Lung (tissue), 12 donors: ENCODE results near the gene HCFC2. TPM values are rescaled to one million over a fixed set of nuclear protein-coding genes. Genes with fewer than 3 reads are reported as not detected.
A peak's percentile ranks its signal among the peaks of the same experiment; 100 is the strongest.
"Not testable (repeated sequence)": the region's sequence is repeated elsewhere in the genome, so short reads cannot be mapped to it uniquely, and the experiment has no call there.

Source experiments
- ATAC-seq: fragments of 200-7000 bp; cut with Tn5 transposase; one replicate; pipeline ENCODE4 v1.9.1; 2020; ENCODE audit warnings: moderate number of reproducible peaks; ENCODE audit not compliant: insufficient read depth, low FRiP score
- DNase-seq, 3 donors: peaks; one replicate each; pipeline ENCODE4 v3.0.0-alpha.2; 2013 to 2017
- H3K27ac ChIP-seq, 2 donors: one replicate each; pipeline ENCODE4 v1.5.1; 2013; ENCODE audit warnings: mild to moderate bottlenecking in 2 of 2, moderate library complexity in 2 of 2, control low read depth in 1 of 2, inconsistent platforms in 1 of 2, low read depth in 1 of 2, low read length in 1 of 2
- H3K27me3 ChIP-seq, 3 donors: one replicate each; pipeline ENCODE4 v1.5.1; 2013; ENCODE audit warnings: low read length in 2 of 3; ENCODE audit not compliant: control insufficient read depth in 3 of 3, insufficient read depth in 3 of 3
- H3K36me3 ChIP-seq, 4 donors: one replicate each; pipeline ENCODE4 v1.5.1; 2013; ENCODE audit warnings: low read length in 4 of 4, mild to moderate bottlenecking in 1 of 4, moderate library complexity in 1 of 4; ENCODE audit not compliant: control insufficient read depth in 4 of 4, insufficient read depth in 4 of 4
- H3K4me1 ChIP-seq, 5 donors: one replicate each; pipeline ENCODE4 v1.5.1; 2013; ENCODE audit warnings: low read length in 5 of 5, mild to moderate bottlenecking in 2 of 5, moderate library complexity in 1 of 5; ENCODE audit not compliant: control insufficient read depth in 5 of 5, insufficient read depth in 5 of 5
- H3K4me3 ChIP-seq: one replicate; pipeline ENCODE4 v1.5.1; 2013; ENCODE audit warnings: mild to moderate bottlenecking, control low read depth, moderate library complexity
- H3K9ac ChIP-seq, 2 donors: one replicate each; pipeline ENCODE4 v1.5.1; 2013; ENCODE audit warnings: low read length in 2 of 2, control low read depth in 1 of 2; ENCODE audit not compliant: insufficient read depth in 1 of 2
- H3K9me3 ChIP-seq, 4 donors: one replicate each; pipeline ENCODE4 v1.5.1; 2013; ENCODE audit warnings: low read length in 3 of 4, mild to moderate bottlenecking in 1 of 4, moderate library complexity in 1 of 4; ENCODE audit not compliant: control insufficient read depth in 4 of 4, insufficient read depth in 3 of 4
- WGBS, 2 donors: extraction: QIAGEN DNeasy Blood & Tissue Kit; methylation state at CpG; one replicate each; pipeline ENCODE4 v1.1.7; 2013; 5-methylcytosine and 5-hydroxymethylcytosine counted together
- polyA plus RNA-seq, 2 donors: library from polyadenylated mRNA; stranded (reverse); fragments of 200-250 nt; gene quantifications; one replicate each; pipeline ENCODE4 v1.2.1, GENCODE V29; 2013
- total RNA-seq, 2 donors: library from RNA; depleted of rRNA in 1 of 2; stranded (reverse); fragments of >200 nt in 1 of 2; gene quantifications; one replicate each; pipeline ENCODE4 v1.2.1, GENCODE V29; 2014 to 2021
- TF ChIP-seq, protein P1 (sequence below): IDR thresholded peaks from 2 replicates; pipeline ENCODE4 v1.5.1; 2012; ENCODE audit warnings: mild to moderate bottlenecking; ENCODE audit errors: control extremely low read depth, extremely low read depth
- donor health status: control.
- donor health status: control.
- donor health status: Bipolar disorder and iron deficiency.
- donor health status: healthy.
- donor health status: DM: yes; HTN: yes; CAD: no.

HCFC2 gene
- total and polyA plus RNA-seq, 4 donors: 5.8 to 30.5 (median 10.8) TPM

DNA sequence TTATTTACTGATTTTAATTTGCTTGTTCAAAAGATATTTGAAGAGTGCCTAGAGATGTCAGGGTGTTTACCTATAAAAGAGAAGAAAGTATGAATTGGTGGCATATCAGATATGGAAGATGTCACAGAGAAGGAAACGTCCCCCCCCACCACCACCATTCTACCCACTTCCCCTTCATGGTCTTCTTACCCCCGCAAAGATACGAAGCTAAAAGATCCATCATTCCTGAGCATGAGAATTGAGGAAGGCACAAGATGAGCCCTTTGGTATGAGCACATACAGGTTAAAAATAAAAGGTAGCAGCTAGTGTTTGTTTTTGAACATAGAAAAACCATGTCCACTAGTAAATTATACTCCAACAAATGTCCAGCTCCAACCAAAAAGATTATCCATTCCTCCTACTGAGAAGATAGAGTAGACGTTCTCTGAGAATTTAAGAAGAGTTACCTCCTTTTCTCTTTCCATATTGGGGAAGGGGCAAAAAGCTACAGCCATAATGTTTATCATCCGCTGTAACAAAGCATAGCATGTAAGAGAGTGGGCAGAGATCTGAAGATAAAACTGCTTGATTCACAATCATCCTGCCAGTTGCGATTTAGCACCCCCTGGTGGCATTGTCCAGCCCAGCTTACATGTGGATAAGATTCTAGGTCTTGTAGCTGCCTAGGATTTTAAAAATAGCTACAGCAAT lies 44.6 kb downstream of the HCFC2 start:
- WGBS, 2 donors: 29 to 32% methylated on average over 6 of the region's 6 CpGs
- Histone ChIP-seq H3K27ac (no peak overlapping the region), H3K4me3 (no peak overlapping the region), H3K9ac (no peak overlapping the region), H3K36me3 (peaks cover 0 to 5% (median 4%) of the 10 kb centered on the region in 4 donors), H3K4me1 (peaks cover 0 to 4% (median 0%) of the 10 kb centered on the region in 5 donors), H3K9me3 (no peaks in the 10 kb centered on the region), H3K27me3 (no peaks in the 10 kb centered on the region)
- DNase-seq (peak; percentile 85 to 91 (median 86)), ATAC-seq (peak; percentile 81)
- TF ChIP-seq, protein P1, sequence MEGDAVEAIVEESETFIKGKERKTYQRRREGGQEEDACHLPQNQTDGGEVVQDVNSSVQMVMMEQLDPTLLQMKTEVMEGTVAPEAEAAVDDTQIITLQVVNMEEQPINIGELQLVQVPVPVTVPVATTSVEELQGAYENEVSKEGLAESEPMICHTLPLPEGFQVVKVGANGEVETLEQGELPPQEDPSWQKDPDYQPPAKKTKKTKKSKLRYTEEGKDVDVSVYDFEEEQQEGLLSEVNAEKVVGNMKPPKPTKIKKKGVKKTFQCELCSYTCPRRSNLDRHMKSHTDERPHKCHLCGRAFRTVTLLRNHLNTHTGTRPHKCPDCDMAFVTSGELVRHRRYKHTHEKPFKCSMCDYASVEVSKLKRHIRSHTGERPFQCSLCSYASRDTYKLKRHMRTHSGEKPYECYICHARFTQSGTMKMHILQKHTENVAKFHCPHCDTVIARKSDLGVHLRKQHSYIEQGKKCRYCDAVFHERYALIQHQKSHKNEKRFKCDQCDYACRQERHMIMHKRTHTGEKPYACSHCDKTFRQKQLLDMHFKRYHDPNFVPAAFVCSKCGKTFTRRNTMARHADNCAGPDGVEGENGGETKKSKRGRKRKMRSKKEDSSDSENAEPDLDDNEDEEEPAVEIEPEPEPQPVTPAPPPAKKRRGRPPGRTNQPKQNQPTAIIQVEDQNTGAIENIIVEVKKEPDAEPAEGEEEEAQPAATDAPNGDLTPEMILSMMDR: peak; percentile 83

DNA sequence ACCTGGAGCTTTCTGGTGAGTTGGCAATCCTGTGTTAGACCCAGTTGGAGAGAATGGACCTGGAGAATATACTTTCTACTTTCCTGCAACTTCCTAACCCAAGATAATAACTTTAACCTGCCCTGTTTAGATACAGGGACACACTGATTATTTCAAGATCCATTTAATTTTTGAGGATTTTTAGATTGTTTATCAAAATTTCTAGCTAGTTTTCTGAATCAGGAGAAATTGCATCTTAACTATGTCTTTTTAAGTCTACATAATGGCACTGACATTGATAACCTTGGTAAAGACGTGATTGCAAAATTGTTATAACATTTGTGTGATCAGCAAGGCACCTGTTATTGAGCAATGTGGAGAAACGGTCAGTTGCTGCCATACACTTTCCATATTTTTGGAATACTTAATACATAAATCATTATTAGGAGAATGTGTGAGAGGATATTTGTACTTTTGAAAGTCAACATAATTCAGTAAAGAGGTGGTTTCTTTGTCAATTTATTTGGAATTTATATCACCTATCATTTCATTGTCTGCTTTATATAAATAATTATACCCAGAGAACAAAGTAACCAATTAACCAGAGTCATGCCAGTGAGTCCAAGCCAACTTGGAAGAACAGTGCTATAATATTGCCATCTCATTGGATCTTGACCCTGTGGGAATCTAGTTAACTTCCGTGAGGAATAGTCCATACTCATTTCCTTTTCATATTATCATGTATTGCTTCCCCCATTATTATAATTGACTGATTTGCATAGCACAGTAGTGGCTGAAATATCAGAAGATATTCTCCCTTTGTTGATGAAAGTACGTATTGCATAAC lies 45.3 kb downstream of the HCFC2 start:
- ATAC-seq: no peak
- H3K27ac ChIP-seq: no peak overlapping the region

DNA sequence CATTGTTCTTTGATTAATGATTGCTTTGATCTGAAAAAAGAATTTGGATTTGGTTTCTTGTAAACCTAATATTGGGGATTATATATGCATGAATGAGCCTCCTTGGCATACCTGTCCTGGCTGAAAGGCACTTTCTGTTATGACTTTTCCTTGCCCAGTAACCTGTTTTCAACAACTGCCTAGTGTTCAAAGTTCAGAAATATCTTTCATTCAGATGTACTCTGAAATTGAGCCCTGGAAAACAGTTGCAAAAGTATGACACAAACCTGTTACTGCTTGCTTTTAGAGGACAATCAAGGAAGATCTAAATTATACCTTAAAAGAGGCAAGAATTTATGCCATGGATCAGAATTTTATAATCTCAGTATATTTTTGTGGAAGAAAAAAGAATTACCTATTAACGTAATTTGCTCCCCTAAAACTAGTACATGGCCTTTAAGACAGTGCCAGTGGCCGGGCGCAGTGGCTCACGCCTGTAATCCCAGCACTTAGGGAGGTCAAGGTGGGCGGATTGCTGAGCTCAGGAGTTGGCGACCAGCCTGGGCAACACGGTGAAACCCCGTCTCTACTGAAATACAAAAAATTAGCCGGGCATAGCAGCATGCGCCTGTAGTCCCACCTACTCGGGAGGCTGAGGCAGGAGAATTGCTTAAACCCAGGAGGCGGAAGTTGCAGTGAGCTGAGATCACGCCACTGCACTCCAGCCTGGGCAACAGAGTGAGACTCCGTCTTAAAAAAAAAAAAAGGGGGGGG lies 50.7 kb downstream of the HCFC2 start:
- not testable (repeated sequence) for H3K27me3 ChIP-seq, H3K27ac ChIP-seq, H3K4me3 ChIP-seq, DNase-seq, H3K36me3 ChIP-seq, H3K9me3 ChIP-seq, H3K9ac ChIP-seq, H3K4me1 ChIP-seq, ATAC-seq
- WGBS, 2 donors: 92 to 93% methylated on average over 14 of the region's 14 CpGs

More for the DNA sequence above, 45.3 kb downstream of the HCFC2 start:
- Histone ChIP-seq H3K27me3 (no peaks in the 10 kb centered on the region), H3K4me1 (peaks cover 0 to 4% (median 0%) of the 10 kb centered on the region in 5 donors), H3K9ac (no peak overlapping the region), H3K36me3 (peaks cover 0 to 8% (median 4%) of the 10 kb centered on the region in 4 donors), H3K4me3 (no peak overlapping the region), H3K9me3 (no peaks in the 10 kb centered on the region)
- DNase-seq: no peak
- TF ChIP-seq, protein P1: no peak
- WGBS, 2 donors: 66 to 73% methylated on average over 4 of the region's 4 CpGs

DNA sequence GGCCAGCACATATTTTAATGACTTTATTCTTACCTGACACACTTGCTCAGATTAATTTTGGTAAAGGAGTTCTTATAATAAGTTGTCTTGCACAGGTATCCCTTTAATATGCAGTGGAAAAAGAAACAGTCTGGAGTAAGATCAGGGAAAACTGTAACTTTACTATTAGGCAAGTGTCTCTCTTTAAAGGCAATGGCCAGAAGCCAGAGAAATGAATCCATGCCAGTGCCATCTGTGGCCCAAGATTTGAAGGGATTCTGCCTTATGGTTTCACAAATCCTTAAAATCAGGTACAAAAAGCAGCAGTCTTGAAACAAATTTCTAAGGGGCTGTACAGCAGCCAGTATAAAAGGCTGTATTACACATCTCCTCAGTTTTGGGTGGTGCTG lies 51.2 kb downstream of the HCFC2 start:
- no peaks in the 10 kb centered on the region for H3K27me3 ChIP-seq
- no peaks in the 10 kb centered on the region for H3K4me1 ChIP-seq
- H3K4me3 ChIP-seq: no peak overlapping the region
- no peak overlapping the region for H3K9ac ChIP-seq
- H3K9me3 ChIP-seq: no peaks in the 10 kb centered on the region
- DNase-seq (no peak), ATAC-seq (no peak)
- H3K27ac ChIP-seq: no peak overlapping the region
- H3K36me3 ChIP-seq: peaks cover 0 to 4% (median 2%) of the 10 kb centered on the region in 4 donors
- TF ChIP-seq, protein P1: no peak
